NCI-H1105 treated with DMSO at 0.1 percent for 48 hours (cell line): ENCODE data around the gene ZNF672.

ENCODE experiments used
- DNase-seq: peaks from one replicate; lab custom pipeline; 2025; lab: John Stamatoyannopoulos, UW

Gene ZNF672

DNA sequence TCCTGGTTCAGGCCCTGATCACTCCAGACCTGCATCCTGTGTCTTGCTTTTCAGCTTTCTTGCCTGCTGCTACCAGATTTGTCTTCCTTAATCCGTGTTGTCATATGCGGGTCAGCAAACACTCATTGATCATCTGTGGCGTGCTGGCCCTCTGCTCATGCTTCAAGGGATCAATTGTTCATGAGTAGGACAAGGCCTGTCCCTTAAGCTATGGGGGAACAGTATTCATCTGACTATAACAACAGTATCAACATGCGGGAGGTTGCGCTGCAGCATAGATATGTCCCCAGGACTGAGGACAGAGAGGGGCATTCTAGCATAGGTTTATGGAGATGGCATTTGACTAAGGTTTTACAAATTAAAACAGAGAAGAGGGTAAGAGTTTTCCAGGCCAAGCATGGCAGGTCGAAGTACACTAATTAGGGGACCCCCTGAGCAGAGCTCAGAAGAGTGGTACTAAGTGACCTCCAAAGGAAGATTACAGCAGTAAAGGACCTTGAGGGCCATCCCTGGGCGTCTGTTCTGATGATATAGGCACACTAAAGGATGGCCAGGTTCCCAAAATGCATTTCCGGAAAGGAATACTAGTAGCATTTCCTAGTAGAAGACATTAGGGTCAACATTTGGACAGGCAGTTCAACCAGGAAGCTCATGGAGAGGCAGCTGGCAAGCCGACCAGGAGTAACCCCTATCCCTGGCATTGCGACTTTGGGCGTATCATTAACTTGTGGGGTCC lies 811 bp upstream of the ZNF672 start:
- DNase-seq, result no peak

DNA sequence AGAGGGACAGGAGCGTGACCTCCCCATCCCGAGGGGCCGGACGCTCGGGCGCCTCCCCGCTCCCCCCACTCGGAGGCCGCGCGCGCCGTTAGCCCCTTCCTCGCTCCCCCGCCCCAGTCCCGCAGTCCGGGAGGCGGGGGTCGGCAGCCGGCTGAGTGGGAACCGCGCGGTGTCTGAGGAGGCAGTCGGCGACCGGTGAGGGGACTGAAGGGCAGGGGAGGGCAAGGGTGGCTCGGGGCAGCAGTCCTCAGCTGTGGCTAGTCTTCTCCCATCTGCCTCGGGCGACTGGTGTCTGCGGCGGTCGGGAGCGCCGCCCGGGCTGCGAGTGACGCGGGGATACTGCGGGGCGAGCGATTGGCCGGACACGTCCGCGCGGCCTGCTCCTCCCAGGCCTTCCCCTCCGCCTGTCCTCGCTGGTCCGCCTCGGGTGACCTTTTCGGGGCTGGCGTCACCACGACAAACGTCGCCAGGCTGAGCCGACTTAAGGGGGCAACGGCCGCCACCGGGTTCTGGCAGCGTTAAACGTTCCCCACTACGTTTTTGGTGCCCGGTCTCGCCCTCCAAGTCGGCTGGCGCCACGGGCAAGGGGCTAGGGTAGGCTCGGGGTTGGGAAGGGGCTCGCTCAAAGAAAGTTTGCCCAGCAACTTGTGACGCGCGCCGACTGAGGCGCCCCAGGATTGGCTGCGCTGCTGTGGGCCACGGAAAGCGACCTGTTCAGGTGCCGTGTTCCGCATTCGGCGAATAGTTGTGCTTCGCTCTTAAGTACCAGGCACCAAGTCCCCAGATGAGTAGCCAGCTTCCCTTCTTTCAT lies 538 bp downstream of the ZNF672 start:
- peak; percentile 71 for DNase-seq

DNA sequence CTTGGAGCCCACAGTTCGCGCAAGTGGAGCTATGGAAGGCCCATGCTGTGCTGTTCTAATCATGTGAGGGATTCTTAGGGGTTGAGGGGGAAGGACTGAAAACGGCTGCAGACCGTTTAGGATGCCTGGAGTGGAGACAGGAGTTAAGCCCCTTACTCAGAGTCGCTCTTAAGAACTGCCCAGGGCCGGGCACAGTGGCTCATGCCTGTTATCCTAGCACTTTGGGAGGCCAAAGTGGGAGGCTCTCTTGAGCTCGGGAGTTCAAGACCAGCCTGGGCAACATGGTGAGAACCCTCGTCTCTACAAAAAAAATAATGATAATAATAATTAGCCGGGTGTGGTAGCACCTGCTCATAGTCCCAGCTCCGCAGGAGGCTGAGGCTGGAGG lies 1.1 kb downstream of the ZNF672 start:
- DNase-seq, result no peak

DNA sequence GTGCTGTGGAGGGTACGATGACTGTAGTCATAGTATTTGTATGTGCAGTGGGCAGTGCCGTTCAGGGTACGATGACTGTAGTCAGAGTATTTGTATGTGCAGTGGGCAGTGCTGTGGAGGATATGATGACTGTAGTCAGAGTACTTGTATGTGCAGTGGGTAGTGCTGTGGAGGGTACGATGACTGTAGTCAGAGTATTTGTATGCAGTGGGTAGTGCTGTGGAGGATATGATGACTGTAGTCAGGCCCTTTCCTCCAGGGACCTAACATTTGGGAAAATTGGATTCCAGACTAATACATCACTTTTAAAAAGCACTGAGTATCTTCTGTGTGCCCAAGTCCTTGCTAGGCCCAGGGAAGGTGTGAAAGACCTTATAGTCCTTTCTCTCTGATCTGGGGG lies 2.9 kb downstream of the ZNF672 start:
- no peak for DNase-seq

DNA sequence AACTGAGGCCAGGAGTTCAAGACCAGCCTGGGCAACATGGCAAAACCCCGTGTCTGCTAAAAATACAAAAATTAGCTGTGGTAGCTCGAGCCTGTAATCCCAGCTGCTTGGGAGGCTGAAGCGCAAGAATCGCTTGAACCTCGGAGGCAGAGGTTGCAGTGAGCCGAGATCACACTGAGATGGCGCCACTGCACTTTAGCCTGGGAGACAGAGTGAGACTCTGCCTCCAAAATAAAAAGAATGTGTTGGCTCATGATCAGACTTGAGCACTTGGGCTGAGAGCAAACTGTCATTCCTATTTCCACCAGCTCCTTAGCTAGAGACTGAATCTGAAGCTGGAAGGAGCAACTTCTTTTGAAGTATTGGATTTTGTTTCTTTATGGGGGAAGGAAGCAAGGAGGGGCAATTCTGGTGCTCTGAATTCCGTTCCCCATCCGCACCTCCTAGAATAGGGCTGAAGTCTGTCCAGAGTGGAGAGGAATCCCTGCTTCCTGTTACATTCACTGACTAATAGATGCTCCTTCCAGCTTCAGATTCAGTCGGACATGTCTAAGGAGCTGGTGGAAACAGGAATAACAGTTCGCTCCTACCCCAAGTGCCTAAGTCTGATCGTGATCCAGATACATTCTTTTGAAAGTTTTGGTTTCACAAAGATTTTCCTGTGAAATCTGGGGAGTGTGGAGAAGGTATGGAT lies 3.8 kb downstream of the ZNF672 start:
- DNase-seq, result no peak

DNA sequence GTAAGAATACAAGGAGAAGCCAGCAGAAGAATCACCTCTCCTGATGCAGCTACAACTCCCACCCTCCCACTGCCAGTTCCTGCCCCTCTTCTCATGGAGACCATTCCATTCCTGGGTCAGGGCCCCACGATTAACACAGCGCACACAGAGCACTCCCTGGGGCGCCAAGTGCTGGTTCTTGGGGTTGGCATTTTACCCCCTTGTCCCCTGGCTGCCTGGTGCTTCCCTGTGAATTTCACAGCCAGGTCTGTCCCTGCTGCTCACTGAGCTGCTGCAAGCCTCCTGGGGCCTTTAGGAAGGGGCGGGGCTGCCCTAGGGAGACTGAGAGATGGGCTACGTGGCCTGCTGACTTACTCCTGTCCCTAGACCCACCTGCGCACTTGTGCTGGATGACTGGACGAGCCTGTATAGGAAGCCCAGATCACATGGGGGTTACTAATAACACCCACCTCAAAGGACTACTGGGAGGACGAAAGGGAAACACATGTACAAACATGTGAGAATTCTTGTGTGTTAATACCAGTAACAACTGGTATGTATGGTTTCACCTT lies 4.8 kb downstream of the ZNF672 start:
- no peak for DNase-seq

DNA sequence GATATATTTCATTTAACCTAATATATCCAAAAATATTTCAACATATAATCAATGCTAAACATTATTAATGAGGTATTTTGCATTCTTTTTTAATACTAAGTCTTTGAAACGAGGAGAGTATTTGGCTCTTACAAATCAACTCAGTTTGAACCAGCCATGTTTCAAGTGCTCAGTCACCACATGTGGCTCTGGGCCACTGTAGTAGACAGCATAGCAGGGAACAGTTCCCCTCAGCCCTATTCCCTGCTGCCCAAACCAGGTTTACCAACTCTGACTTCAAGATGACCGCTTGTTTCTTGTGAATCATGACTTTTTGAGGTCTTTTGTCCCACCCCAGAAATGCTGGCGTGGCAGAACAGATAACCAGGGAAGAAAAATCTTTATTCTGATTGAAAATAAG lies 5.7 kb downstream of the ZNF672 start:
- no peak for DNase-seq

DNA sequence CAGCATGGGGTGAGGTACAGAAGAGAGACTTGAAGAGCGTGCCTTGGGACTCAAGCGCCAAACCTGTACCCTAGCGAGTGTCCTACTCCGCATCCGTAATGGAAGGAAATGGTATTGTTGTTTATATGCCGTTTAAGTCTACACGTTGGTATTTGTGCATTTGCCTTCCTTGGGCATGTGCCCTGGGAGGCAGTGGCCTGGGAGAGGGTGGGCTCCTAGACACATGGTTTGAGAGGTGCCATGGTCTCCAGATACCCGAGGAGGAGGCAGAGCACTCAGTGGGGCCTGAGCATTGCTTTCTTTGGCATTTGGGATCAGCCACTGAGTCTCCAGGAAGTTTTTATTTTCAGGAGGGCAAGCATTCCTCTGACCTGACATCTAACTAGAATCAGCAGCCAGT lies 6.5 kb downstream of the ZNF672 start:
- no peak for DNase-seq

DNA sequence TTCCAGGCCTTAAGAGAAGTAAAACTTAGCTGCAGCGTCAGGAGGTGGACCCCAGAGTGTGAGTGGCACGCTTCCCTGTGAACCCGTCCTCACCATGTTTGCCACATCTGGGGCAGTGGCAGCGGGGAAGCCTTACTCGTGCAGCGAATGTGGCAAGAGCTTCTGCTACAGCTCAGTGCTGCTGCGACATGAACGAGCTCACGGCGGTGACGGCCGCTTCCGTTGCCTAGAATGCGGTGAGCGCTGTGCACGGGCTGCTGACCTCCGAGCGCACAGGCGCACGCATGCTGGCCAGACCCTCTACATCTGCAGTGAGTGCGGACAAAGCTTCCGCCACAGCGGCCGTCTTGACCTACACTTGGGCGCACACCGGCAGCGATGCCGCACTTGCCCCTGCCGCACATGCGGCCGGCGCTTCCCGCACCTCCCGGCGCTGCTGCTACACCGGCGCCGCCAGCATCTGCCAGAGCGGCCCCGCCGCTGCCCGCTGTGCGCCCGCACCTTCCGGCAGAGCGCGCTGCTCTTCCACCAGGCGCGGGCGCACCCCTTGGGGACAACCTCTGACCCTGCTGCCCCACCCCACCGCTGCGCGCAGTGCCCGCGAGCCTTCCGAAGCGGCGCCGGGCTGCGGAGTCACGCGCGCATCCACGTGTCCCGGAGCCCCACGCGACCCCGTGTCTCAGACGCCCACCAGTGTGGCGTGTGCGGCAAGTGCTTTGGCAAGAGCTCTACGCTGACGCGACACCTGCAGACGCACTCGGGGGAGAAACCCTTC lies 9.3 kb downstream of the ZNF672 start:
- DNase-seq, result no peak

DNA sequence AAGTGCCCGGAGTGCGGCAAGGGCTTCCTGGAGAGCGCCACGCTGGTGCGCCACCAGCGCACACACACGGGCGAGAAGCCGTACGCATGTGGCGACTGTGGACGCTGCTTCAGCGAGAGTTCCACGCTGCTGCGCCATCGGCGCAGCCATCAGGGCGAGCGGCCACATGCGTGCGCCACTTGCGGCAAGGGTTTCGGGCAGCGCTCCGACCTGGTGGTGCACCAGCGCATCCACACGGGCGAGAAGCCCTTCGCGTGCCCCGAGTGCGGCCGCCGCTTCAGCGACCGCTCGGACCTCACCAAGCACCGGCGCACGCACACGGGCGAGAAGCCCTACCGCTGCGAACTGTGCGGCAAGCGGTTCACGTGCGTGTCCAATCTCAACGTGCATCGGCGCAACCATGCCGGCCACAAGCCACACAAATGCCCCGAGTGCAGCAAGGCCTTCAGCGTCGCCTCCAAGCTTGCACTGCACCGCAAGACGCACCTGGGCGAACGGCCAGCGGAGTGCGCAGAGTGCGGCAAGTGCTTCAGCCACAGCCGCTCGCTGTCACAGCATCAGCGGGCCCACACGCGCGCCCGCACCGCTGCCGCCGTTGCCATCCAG lies 10.0 kb downstream of the ZNF672 start:
- DNase-seq, result no peak

DNA sequence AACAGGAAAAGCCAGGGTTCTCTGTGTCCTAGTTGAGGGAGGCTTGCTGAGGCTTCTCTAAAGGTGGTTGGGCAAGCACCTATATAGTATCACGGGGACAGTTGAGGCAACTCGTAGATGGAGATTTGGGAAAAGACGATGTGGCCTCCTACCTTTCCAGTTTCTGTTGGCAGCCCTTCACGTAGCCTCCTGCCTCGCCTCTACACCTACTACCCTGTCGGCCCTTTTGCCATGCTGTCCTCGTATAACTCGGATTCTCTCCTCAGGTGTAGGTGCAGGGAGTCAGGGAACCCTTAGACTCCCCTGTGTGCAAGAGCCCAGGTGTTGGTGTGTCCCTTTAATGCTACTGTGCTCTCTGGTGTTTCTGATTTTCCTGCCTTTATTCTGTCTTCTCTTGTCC lies 10.6 kb downstream of the ZNF672 start:
- no peak for DNase-seq

DNA sequence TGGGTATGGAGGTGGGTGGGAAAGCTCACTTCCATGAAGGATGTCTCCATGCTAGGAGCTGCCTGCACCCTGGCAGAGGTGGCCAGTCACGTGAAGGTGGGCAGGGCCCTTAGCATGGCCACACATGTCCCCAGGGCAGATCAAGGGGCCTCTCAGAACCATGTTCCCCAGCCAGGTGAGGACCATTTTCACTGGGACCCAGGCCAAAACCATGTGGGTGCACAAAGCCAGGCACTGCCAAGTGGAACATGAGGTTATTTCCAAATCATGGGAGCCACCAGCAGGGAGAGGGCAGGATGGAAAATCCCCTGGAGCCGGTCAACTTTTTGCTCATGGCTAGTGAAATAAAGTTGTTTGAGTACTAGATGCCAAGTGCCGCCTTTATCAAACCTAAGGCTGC lies 11.1 kb downstream of the ZNF672 start:
- no peak for DNase-seq

DNA sequence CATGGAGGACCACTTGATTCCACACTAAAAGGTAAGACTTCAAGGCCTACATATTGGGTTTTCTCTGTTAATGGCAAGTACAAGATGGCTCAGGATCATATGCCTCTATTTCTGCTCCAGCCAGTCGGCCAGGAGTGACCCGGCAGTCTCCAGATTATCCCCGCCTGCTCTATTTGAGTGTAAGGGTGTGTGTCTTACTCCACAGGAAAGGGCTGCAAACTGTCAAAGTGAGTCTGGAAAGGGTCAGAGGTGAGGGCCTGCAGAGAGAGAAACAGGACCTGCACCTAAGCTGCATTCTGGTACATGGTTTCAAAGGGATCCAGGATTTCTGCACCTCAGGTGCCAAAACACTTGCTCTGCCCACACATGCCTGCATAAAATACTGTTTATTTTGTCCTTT lies 11.6 kb downstream of the ZNF672 start:
- no peak for DNase-seq

DNA sequence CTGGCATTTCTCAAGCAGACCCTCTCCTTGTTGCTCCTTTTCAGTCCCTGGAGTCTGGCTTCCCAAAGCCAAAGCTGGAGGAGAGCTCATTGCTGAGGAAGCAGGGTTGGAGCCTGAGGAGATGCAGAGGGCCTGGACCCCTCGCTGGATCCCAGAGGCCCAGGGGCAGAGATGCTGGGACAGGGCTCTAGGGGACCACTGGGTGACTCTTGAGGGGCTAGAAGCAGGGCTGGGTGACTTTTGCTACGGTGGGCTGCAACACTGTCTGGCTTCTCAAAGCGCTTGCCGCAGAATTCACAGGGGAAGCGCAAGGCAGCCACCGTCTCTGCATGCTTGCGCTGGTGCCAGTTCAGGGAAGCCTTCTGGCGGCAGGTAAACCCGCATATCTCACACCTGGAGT lies 12.1 kb downstream of the ZNF672 start:
- no peak for DNase-seq

DNA sequence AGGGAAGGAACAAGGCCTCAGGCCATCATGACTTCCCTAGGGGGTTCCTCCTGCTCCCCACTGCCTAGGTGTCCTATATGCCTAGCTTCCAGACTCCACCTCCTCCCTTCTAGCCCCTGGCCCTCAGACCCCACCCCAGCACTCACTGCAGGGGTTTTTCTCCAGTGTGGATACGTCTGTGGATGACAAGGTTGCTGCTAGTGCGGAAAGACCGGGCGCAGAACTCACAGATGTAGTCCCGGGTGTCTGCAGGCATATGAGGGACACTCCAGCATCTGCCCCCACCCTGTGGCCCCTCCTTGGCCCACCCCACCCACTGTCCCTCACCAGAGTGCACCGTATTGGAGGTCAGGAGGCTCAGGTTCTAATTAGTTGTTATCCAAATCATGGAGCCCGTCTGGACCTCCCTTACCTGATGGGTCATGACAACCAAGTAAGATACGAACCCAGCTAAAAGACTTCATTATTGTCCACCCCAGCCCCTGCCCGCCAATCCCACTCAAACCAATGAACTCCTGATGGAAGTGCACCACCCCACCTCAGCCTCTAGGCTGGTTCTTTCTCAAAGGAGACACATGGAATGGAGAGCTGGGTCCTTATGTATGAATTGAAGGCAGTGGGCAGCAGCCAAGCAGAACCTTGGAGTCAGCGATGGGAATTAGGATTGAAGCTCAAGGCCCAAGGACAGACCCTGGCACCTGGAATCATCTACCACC lies 12.7 kb downstream of the ZNF672 start:
- DNase-seq, result no peak

DNA sequence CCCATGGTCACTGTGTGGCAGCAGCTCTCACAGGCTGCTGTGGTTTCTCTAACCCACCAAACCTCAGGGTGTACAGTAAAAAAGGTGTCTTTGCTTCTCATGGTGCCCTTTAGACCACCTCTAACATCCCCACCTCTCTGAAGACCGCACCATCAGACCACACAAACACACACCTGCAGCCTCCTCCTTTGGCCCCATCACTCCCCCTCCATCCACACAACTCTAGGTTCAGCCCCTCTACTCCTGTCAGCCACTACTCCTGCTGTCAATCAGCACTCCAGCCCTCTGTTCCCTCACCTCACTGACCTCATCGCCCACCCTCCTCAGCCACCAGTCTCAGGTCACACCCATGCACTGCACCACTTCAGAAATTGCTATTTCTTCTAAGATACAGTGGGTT lies 13.4 kb downstream of the ZNF672 start:
- DNase-seq, result no peak

DNA sequence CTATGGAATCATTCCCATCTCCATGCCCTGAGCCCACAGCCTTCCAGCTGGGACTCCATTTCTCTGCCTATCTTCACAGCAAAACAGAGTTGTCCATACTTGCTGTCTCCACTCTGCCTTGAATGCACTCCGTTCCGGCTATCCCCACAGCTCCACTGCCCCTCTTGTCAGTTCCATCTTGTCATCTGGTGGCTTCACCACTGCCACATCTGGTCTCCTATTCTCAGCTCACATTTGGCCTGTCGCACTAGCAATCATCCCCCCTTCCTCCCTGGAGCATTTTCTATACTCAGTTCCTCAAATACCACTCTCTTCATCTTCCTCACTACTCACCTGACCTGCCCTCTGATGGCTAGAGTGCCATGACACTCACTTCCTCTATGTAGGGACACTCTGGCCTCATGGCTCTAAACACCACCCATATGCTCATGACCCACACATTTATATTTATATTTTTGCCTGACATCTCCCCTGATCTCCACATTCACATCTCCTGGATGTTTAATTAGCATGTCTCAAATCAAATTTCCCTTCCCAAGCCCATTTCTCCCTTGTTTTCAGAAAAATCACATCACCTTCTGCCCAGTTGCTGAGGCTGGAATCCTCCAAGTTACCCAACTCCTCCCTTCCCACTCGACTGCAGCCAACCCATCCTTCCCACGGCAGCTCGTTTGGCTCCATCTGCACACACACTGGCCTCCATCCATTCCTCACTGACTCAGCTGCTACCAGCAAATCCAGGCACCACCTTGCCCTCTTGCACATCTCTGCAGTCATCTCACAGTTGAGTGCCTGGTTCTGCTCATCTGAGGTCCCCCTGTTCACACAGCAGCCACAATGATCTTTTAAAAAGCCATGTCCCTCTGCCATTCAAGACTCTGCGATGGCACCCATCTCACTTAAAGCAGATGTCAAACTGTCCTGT lies 14.7 kb downstream of the ZNF672 start:
- DNase-seq, result no peak

DNA sequence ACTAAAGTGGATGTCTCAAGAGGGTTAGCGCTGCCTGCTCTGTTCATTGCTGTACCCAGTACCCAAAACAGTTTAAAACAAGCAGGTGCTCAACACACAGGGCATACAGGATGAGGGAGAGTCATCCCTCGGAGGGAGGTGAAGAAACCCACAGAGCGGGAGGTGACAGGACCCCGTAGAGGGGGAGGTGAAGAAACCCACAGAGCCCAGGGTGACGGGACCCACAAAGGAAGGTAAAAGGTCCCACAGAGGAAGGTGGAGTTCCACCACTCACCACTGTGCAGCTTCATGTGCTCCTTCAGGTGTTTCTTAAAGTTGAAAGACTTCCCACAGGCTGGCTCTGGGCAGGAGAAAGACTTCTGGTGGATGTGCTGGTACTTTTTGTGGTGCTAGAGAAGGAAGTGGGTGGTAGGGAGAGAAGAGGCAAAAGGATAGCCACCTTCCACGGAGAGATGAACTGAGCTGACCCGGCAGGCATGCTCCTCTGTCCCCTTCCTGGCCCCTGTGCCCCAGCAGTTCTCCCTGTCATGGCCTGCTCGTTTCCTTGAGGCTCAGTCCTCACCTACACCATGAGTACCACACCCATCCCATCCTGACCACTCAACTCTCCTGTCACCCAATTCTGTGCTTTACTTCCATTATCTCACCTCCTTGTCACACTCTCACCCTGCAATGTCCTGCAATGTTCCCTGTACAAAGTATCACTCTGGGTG lies 15.8 kb downstream of the ZNF672 start:
- DNase-seq, result no peak

DNA sequence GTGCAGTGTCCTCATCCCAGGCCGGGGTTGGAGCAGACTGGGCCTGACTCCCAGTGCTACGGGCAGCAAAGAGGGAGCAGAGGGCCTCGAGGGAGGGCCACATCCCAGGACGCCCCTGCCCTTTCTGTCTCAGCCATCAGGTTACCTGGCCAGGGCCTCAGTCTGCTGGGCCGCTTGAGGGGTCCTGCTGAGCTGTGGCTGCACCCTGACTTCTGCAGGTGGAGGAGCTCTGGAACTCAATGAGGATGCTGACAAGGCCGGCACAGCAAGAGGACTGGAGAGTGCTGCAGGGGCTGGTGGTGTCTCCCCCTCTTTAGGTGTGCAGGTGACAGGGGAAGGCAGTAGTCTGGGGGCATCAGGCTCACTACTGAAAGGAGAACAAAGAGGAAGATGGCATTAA lies 17.6 kb downstream of the ZNF672 start:
- no peak for DNase-seq
